CD4-positive, alpha-beta T cell treated with Interleukin-6 at 100 ng/mL for 8 hours (primary cell): ENCODE measurements around the gene PHACTR3.

Experiments used
- DNase-seq: peaks from one replicate; pipeline ENCODE4 v3.0.0-alpha.2; 2020; ENCODE audit warnings: mixed read lengths, low spot score

The PHACTR3 gene

GRCh38 chr20:59817846-59818615, 213.7 kb downstream of the PHACTR3 start:
- no peak for DNase-seq

DNA sequence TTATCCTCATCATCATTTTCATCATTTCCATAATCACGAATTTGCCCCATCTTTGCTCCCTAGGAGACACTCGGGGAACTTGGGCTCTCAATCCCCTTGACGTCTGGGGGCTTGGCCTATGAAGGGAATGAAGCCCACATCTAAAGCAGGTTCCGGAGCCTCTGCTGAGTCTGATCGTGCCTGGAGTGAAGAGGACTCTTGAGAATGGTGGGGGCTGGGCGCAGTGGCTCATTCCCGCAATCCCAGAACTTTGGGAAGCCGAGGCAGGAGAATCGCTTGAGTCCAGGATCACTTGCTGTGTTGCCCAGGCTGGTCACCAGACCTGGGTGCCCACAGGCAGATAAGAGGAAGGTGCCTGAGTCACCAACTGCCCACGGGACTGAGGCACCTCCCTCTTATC, 214.6 kb downstream of the PHACTR3 start:
- DNase-seq = no peak

DNA sequence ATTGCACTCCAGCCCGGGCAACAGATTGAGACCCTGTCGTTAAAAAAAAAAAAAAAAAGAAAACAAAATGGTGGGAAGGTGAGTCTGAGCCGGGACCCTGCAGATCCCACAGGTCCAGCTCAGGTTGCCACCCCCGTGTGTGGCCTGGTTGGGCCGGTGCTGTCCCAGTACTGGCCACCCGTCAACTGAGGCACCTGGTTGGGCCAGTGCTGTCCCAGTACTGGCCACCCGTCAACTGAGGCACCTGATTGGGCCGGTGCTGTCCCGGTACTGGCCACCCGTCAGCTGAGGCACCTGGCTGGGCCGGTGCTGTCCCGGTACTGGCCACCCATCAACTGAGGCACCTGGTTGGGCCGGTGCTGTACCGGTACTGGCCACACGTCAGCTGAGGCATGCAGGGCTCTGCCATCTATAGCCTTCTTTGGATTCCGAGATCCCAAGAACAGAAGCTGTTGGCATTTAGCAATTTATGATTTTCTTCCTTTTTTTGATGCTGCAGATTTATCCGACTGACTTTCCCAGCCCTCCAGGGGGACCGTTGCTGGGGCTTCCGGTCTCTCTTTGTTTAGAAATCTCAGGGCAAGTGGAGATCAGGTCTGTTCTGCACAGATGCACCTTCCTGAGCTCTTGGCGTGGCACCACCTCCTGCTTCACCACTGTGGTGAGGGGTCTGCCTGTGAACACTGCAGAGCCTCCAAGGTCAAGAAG, 215.3 kb downstream of the PHACTR3 start:
- no peak for DNase-seq

DNA sequence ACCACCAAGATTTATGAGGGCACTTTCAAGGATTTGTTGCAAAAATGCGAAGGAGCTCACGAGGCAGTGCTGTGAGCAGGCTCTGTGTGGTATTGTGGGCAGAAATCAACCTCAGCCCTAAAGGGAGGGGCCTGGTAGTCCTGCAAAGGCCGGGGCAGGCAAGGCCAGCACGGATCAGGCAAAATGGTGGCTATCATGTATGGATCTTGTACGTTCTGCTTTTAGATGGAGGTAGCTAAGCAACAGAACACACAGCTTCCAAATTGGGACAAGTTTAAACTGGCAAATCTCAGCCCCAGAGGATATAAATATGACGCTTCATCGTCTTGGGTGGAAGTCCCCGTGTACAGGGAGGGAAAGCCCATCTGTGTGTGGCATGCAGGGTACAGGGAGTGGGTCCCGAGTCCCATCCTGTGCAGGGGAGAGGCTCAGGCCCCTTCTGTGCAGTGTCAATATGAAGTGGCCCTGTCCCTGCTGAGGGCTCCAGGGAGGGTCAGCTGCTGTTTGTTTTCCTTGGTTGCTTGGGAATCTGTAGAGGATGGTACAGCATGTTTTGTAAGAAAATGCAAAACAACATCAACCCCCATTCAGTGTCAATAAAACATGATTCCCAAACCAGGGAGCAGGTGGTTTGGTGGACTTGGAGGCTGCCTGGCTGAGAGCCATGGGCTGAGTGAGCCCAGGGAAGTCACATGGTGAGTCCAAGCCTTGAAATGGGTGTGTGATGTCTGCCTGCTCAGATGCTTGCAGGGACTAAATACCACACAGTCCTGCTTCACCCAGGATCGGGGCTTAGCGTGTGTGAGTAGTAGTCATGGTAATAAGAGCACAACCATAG, 216.1 kb downstream of the PHACTR3 start:
- no peak for DNase-seq

DNA sequence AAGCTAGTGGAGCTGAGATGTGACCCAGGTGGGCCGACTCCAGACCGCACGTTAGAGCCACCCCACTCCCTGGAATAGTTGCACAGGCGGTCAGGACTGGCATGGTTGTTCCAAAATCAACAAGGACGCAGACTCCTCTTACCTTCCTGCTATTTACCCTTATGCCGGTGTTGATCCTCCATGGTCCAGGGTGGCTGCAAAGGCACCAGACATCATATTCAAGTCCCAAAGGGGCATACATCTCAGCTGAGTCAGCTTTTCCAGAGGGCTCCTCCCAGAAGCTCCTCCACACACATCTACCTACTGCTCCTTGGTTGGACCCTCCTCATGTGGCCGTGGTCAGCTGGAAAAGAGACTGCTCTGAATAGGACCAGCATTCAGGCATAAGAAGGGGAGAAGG, 216.9 kb downstream of the PHACTR3 start:
- DNase-seq = no peak

DNA sequence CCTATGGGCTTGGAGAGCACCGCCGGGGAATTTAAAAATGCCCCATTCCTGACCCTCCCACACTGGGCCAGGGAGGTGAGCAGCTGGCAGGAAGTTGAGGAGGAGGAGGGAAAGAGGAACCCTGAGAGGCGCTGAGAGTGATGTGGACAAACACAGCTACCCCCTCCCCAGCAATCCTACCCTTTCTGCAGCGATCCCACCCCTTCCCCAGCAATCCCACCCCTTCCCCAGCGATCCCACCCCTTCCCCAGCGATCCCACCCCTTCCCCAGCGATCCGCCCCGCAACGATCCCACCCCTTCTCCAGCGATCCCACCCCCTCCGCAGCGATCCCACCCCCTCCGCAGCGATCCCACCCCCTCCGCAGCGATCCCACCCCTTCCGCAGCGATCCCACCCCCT, 217.4 kb downstream of the PHACTR3 start:
- DNase-seq = no peak

DNA sequence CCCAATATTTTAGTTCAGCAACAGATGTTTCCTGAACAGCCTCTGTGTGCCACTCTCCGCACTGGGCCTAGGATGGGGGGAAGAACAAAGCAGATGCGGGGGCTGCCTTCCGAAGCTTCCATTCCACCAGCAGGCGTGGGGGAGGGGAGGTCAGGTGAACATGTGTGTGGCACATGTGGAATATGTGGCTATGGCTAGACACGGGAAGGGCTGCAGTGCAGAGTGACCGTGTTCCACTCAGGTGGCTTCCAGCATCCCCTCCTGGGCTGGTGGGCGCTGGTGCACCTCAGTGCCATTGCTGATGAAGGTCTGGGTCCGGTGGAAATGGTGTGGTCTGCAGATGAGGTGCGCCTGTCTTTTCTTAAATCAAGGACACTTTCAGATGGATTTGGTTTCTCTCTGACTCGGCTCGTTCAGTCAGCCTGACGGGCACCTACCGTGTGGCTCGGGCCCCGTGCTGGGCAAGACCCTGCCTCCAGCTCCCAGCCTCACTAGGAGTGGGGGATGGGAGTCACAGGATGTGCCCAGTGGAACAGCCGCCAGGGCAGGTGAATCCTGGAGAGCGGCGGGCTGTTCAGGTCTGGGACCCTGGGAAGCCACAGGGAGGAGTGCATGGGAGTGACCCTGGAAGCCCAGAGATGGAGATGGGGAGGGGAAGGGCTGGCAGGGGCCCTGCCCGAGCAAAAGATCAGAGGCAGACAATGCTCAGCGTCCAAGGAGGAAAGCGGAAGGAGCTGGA, 218.1 kb downstream of the PHACTR3 start:
- no peak for DNase-seq

DNA sequence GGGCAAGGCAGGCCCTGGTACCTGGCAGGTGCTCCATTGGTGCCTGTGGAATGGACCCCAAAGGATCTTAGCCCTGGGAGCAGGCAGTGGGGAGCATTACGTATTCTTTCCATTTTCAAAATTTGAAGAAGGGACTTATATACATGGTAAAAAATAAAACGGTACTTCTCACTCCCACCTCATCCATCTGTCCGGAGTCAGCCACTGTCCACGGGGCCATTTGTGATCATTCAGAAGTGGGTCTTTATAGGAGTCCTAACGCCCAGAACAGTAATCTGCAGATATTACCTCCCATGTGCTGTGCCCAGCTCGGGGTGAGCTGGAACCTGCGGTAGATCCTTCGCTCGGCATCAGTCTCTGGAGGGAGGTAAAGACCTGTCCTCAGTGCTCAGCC, 218.7 kb downstream of the PHACTR3 start:
- no peak for DNase-seq

- no peak for DNase-seq
Measured at GRCh38 chr20:59823491-59824259, 219.3 kb downstream of the PHACTR3 start.

- no peak for DNase-seq
Measured at GRCh38 chr20:59824711-59825562, 220.6 kb downstream of the PHACTR3 start.

GRCh38 chr20:59825563-59825920, 221.2 kb downstream of the PHACTR3 start:
- DNase-seq = no peak

DNA sequence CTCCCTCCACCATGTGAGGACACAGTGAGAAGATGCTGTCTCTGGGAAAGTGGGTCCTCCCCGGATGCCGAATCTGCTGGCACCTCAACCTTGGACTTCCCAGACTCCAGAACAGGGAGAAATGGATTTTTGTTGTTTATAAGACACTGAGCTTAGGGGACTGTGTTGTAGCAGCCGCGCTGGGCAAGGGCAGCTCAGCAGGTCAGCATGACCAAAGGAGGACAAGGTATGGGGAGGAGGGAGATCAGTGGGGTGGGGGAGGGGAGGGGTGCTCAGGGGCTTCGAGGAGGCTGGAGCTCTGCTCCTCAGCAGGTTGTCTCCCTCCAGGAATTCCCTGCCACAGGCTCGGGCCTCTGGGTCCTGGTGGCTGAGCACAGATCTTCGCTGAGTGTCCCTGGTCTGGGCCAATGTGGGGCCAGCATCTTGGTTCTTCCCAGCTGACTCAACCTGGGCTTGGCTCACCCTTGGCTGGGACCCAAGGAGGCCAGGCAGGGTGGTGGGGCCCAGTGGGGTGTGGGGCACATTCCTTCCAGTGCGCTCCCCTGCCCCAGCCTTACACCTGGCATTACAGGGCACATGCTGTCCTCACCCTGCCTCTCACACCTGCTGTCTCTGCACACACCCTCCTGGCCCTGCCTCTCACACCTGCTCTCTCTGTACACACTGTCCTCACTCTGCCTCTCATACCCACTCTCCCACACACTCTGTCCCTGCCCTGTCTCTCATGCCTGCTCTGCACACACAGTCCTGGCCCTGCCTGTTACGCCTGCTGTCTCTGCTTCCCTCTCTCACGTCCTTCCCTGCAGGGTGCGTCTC, 221.8 kb downstream of the PHACTR3 start:
- DNase-seq = no peak

DNA sequence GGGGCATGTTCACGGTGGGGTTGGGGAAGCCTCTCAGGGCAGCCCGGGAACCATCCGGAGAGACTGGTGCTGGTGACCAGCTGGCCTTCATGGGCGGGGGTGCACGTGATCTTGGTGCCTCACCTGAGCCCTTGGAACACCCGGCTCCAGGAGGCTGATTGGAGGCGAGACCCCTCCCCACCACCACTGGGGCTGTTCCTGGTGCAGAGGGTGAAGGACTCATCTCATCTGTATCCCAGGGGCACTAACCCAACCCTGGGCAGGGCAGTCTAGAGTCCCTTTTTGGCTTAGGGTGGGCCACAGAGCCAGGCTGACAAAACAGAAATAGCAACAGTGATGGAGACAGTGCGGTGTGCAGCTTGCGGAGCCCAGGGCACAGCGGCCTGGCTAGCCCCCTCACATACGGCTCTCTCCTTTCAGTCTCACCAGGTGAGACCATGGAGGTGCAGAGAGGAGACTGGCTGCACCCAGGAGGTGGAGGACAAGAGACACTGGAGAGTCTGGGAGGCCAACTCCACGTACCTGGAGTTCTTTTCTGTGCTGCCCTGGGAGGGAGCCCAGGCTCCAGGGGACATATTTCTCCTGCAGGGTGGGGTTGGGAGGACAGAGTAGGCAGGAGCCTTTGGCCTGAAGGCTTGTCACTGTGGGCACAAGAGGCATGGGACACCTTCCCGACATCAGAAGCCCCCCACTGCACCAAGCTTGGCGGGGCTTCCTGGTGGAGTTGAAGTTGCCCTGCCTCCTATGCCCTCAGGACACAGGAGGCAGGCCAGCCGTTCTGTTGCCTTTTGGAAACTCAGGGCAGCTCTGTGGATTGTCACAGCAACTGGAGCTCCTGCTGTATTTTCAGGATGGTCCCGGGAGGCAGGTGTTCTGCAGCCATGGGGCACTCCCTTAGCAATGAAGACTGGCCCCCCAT, 223.1 kb downstream of the PHACTR3 start:
- no peak for DNase-seq

GRCh38 chr20:59828125-59829053, 224.0 kb downstream of the PHACTR3 start:
- DNase-seq = no peak

DNA sequence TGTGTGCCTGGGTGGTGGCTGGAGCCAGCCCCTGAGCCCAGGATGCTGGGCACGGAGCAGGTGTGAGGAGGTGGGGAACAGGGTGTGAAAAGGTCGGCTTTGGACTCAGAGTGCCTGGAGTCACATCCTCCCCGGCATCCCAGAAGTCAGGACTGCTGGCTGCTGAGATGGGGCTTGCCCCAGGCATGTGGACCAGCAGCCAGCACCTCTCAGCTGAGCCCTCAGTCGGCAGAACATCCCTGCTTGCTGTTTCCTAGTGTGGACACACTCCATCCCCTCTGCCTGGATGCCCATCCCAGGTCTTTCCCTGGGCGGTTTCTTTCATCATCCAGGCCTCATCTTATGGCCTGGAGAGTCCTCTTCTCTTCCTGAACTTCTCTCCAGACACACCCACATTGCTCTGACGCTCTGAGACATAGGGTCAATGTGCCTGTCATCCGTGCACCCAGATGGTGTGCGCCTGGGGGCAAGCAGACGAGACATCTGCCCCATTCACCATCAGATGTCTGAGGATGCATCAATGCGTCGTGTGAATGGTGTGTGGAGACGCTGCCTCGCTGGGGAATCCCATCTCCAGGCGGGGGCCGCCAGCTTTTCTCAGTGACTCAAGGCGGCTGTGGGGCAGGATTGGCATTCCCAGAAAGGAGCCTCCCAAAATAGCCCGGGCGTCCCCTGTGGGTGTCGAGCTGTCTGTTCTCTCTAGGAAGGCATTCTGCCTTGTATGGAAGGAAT, 224.9 kb downstream of the PHACTR3 start:
- DNase-seq = no peak

- no peak for DNase-seq
Measured at GRCh38 chr20:59829786-59830664, 225.7 kb downstream of the PHACTR3 start.
